K562 (cell line): ENCODE data around the gene RFWD3. TPM values are rescaled to one million over a fixed set of nuclear protein-coding genes. Genes with fewer than 3 reads are reported as not detected.
A peak's percentile ranks its signal among the peaks of the same experiment; 100 is the strongest.

Experiments used
- ATAC-seq: fragments of 200-7000 bp; cut with Tn5 transposase; 3 replicates; pipeline ENCODE4 v1.9.1; 2020; ENCODE audit warnings: moderate library complexity
- Bru-seq: library from RNA; stranded (reverse); fragments of 400-500 nt; gene quantifications from one replicate; lab custom pipeline; 2021; lab: Mats Ljungman, UMichigan
- BruChase-seq, 2 experiments: library from RNA; stranded (reverse); fragments of 400-500 nt; gene quantifications; one replicate each; lab custom pipeline; 2021; lab: Mats Ljungman, UMichigan
- BruUV-seq: library from RNA; stranded (reverse); fragments of 400-500 nt; replicated peaks from 2 replicates; lab custom pipeline; 2021; lab: Mats Ljungman, UMichigan
- CTCF ChIA-PET: fragments of 300-600 bp; formaldehyde crosslinking; extraction: SDS; loops from one replicate; lab custom pipeline; 2021; ENCODE audit warnings: low intra/inter-chr PET ratio; lab: Yijun Ruan, JAX
- POLR2A ChIA-PET: fragments of 300-600, 350-650 bp; sonication (Branson Sonifier 250); formaldehyde crosslinking; extraction: SDS; loops from one replicate; lab custom pipeline; 2021; ENCODE audit warnings: antibody characterized with exemption, inconsistent platforms; lab: Yijun Ruan, JAX
- DNase-seq, 4 experiments: peaks; one replicate each; pipeline versions ENCODE4 v3.0.0 to v3.0.0-alpha.2; 2011 to 2018; ENCODE audit warnings: low spot score in 3 of 4, mixed read lengths in 3 of 4; ENCODE audit errors: extremely low read depth in 1 of 4
- FAIRE-seq: peaks from 2 replicates; lab custom pipeline; 2011; peaks lifted over from hg19 to GRCh38; lab: Jason Lieb, UNC
- H2AFZ ChIP-seq: 2 replicates; pipeline ENCODE4 v1.6.0; 2011; ENCODE audit warnings: low read depth, low read length, control low read depth, inconsistent platforms
- H3K27ac ChIP-seq: fragments of 200-600 bp; 3 replicates; pipeline ENCODE4 v1.8.0; 2011; ENCODE audit warnings: low read depth, mild to moderate bottlenecking, control low read depth, inconsistent platforms, low read length, moderate library complexity, mixed read lengths; ENCODE audit errors: extremely low read depth
- H3K27me3 ChIP-seq, 2 experiments: fragments of 300-600 bp in 1 of 2; 2 replicates in 1 of 2; 3 replicates in 1 of 2; pipeline versions ENCODE4 v1.6.0 to v1.8.0; 2011; ENCODE audit warnings: inconsistent platforms in 2 of 2, low read length in 2 of 2, mild to moderate bottlenecking in 1 of 2, mixed read lengths in 1 of 2, moderate library complexity in 1 of 2; ENCODE audit not compliant: control insufficient read depth in 2 of 2, insufficient read depth in 2 of 2
- H3K36me3 ChIP-seq: fragments of 300-600 bp; 3 replicates; pipeline ENCODE4 v1.8.0; 2011; ENCODE audit warnings: mild to moderate bottlenecking, low read length, inconsistent platforms; ENCODE audit not compliant: control insufficient read depth, insufficient read depth
- H3K4me1 ChIP-seq, 2 experiments: fragments of 200-600 bp in 1 of 2; replicated peaks in 1 of 2; 2 replicates in 1 of 2; 3 replicates in 1 of 2; pipeline versions ENCODE4 v1.5.1 to v1.8.0; 2011; ENCODE audit warnings: inconsistent platforms in 2 of 2, low read length in 2 of 2, mild to moderate bottlenecking in 1 of 2, mixed read lengths in 1 of 2, moderate library complexity in 1 of 2; ENCODE audit not compliant: control insufficient read depth in 2 of 2, insufficient read depth in 2 of 2
- H3K4me2 ChIP-seq: 2 replicates; pipeline ENCODE4 v1.6.1; 2011; ENCODE audit warnings: low read length, control low read depth, inconsistent platforms, mixed read lengths; ENCODE audit not compliant: insufficient read depth
- H3K4me3 ChIP-seq: fragments of 200-600 bp; sonication (generic), shearing (Covaris generic); 2 replicates; pipeline ENCODE4 v1.5.1; 2016; ENCODE audit warnings: control low read depth, inconsistent platforms
- H3K79me2 ChIP-seq: fragments of 200-600 bp; 3 replicates; pipeline ENCODE4 v1.8.0; 2011; ENCODE audit warnings: low read length, inconsistent platforms; ENCODE audit not compliant: control insufficient read depth, insufficient read depth
- H3K9ac ChIP-seq, 2 experiments: 2 replicates each; pipeline versions ENCODE4 v1.6.0 to v1.6.1; 2011; ENCODE audit warnings: low read depth in 2 of 2, low read length in 2 of 2, control low read depth in 1 of 2, inconsistent platforms in 1 of 2, mild to moderate bottlenecking in 1 of 2, mixed read lengths in 1 of 2; ENCODE audit not compliant: insufficient read depth in 1 of 2
- H3K9me1 ChIP-seq: one replicate; pipeline ENCODE4 v1.6.0; 2011; ENCODE audit warnings: inconsistent platforms, mild to moderate bottlenecking, low read length, moderate library complexity; ENCODE audit not compliant: control insufficient read depth, insufficient read depth
- H3K9me3 ChIP-seq: replicated peaks from 2 replicates; pipeline ENCODE4 v1.5.1; 2011; ENCODE audit warnings: low read depth, low read length, inconsistent platforms; ENCODE audit not compliant: control insufficient read depth, insufficient read depth
- H4K20me1 ChIP-seq: replicated peaks from 2 replicates; pipeline ENCODE4 v1.6.1; 2011; ENCODE audit warnings: low read length, inconsistent platforms, mixed read lengths; ENCODE audit not compliant: control insufficient read depth, insufficient read depth
- CHD4 ChIP-seq: fragments of 200-600 bp; sonication (generic); IDR thresholded peaks from 3 replicates; pipeline ENCODE4 v1.6.1; 2012; ENCODE audit warnings: low read depth, mild to moderate bottlenecking, mixed read lengths, low read length, inconsistent platforms; ENCODE audit not compliant: insufficient read depth, insufficient replicate concordance, poor library complexity, severe bottlenecking
- ELF2 ChIP-seq: fragments of 250-450 bp; sonication (Bioruptor Pico); IDR thresholded peaks from 2 replicates; pipeline ENCODE4 v1.5.0; 2021; ENCODE audit warnings: mild to moderate bottlenecking
- KDM4B ChIP-seq, 2 experiments: fragments of 450-650 bp in 1 of 2; sonication (generic) in 1 of 2; IDR thresholded peaks; 2 replicates each; pipeline ENCODE4 v1.6.1; 2016 to 2017; ENCODE audit warnings: borderline replicate concordance in 2 of 2, antibody characterized with exemption in 1 of 2, low read depth in 1 of 2, mild to moderate bottlenecking in 1 of 2
- TBP ChIP-seq: optimal IDR thresholded peaks from 2 replicates; pipeline ENCODE3; 2011; ENCODE audit warnings: low read depth, low read length, improper control_type of control experiment
- THAP12 ChIP-seq: fragments of 250-450 bp; sonication (Bioruptor Pico); IDR thresholded peaks from 2 replicates; pipeline ENCODE4 v1.9.0; 2021; ENCODE audit warnings: mild to moderate bottlenecking, inconsistent platforms
- XRCC3 ChIP-seq: fragments of 450-650 bp; IDR thresholded peaks from 2 replicates; pipeline ENCODE4 v1.6.1; 2017; ENCODE audit warnings: mild to moderate bottlenecking, moderate library complexity
- ZBTB9 ChIP-seq: fragments of 450-650 bp; formaldehyde crosslinking; IDR thresholded peaks from 2 replicates; pipeline ENCODE4 v1.4.0; 2020; ENCODE audit warnings: mild to moderate bottlenecking, moderate library complexity
- ZNF134 ChIP-seq: fragments of 250-450 bp; sonication (Bioruptor Pico); conservative IDR thresholded peaks from 2 replicates; pipeline ENCODE4 v1.4.0; 2020
- WGBS: fragments of 100-300 bp; shearing (Covaris generic); methylation state at CpG from one replicate; pipeline ENCODE4 v1.1.6; 2016; ENCODE audit warnings: low coverage, mixed read lengths; ENCODE audit not compliant: insufficient coverage; ENCODE audit errors: missing lambda C conversion rate; 5-methylcytosine and 5-hydroxymethylcytosine counted together
- in situ Hi-C: fragments of 300-500 bp; cut with MboI; formaldehyde crosslinking; loops from 4 replicates; pipeline ENCODE4 v1.15.0; 2018; ENCODE audit warnings: inconsistent platforms, mixed read lengths
- intact Hi-C: fragments of 100-400 bp; cut with micrococcal nuclease; formaldehyde crosslinking; loops from 2 replicates; pipeline ENCODE4 v1.14.2; 2022
- long read RNA-seq, 3 experiments: library from polyadenylated mRNA in 2 of 3; library from RNA in 1 of 3; unstranded in 2 of 3; stranded (forward) in 1 of 3; transcript quantifications; one replicate each; pipeline ENCODE4 v2.0.0, GENCODE V29; 2019 to 2022
- polyA minus RNA-seq, 3 experiments: library from RNA; depleted of rRNA, polyadenylated mRNA; stranded (reverse); fragments of >200 nt; gene quantifications; 2 replicates each; pipeline ENCODE4 v1.2.3, GENCODE V29; 2011
- polyA plus RNA-seq, 8 experiments: library from polyadenylated mRNA; depleted of rRNA in 4 of 8; stranded (reverse) in 5 of 8; unstranded in 3 of 8; fragments of >200 nt; fragmentation: Nextera tagmentation in 2 of 8; fragmentation: Illumina TruSeq in 1 of 8; extraction: Ambion mirVana in 2 of 8; extraction: Trizol in 1 of 8; gene quantifications; 2 replicates each; pipeline versions ENCODE4 v1.2.1 to v1.2.3, GENCODE V29; 2011 to 2014; ENCODE audit warnings: inconsistent platforms in 1 of 8, missing spikeins in 1 of 8
- total RNA-seq, 7 experiments: library from RNA; depleted of rRNA in 6 of 7; stranded (reverse); fragments of >200 nt in 6 of 7; fragmentation: Illumina TruSeq in 2 of 7; extraction: Trizol in 2 of 7; gene quantifications; 2 replicates each; pipeline versions ENCODE4 v1.2.1 to v1.2.3, GENCODE V29; 2011 to 2021; ENCODE audit warnings: low replicate concordance in 1 of 7
- TF ChIP-seq, protein P1 (sequence below): fragments of 450-650 bp; IDR thresholded peaks from 2 replicates; pipeline ENCODE4 v1.6.1; 2016; ENCODE audit warnings: antibody characterized with exemption

The RFWD3 gene
- total RNA-seq (2011; cell fraction: chromatin; rRNA removed; ENCODE audit: low replicate concordance) = 202 and 277 TPM in 2 replicates
- total RNA-seq (2011; cell fraction: nucleolus; rRNA removed) = 120 and 121 TPM in 2 replicates
- 204 and 261 TPM in 2 replicates for total RNA-seq (2011; cell fraction: nucleoplasm; rRNA removed)
- total RNA-seq (2014; rRNA removed) (68.1 and 71.5 TPM in 2 replicates), total RNA-seq (2014; rRNA removed; fragmentation: Illumina TruSeq; extraction: Trizol) (79.0 and 83.5 TPM in 2 replicates), total RNA-seq (2015; rRNA removed; fragmentation: Illumina TruSeq; extraction: Trizol) (77.4 and 86.1 TPM in 2 replicates), total RNA-seq (2021) (111 and 121 TPM in 2 replicates), polyA plus RNA-seq (2011; rRNA removed) (87.1 and 111 TPM in 2 replicates), polyA plus RNA-seq (2014; fragmentation: Illumina TruSeq; extraction: Trizol) (89.1 and 93.1 TPM in 2 replicates), polyA plus RNA-seq (2014; fragmentation: Nextera tagmentation; extraction: Ambion mirVana) (10 to 100 TPM; 20.8 to 55.5 TPM), polyA plus RNA-seq (2014; rRNA removed) (70.1 and 75.2 TPM in 2 replicates), polyA minus RNA-seq (2011; rRNA and poly(A)+ RNA removed) (222 and 269 TPM in 2 replicates), Bru-seq, nascent RNA (percentile 95 among the genes with signal in this experiment), BruChase-seq, experiment 1, labeled RNA remaining after a 2-hour chase (percentile 96 among the genes with signal in this experiment), BruChase-seq, experiment 2, labeled RNA remaining after a 6-hour chase (percentile 95 among the genes with signal in this experiment)
- 75.3 and 82.0 TPM in 2 replicates for polyA plus RNA-seq (2011; cell fraction: cytosol; rRNA removed)
- 53.1 and 58.5 TPM in 2 replicates for polyA plus RNA-seq (2011; cell fraction: nucleus; rRNA removed)
- 47.4 and 51.1 TPM in 2 replicates for polyA plus RNA-seq (2012)
- 64.4 and 77.8 TPM in 2 replicates for polyA minus RNA-seq (2011; cell fraction: cytosol; rRNA and poly(A)+ RNA removed)
- 54.1 and 74.6 TPM in 2 replicates for polyA minus RNA-seq (2011; cell fraction: nucleus; rRNA and poly(A)+ RNA removed)
- long read RNA-seq, experiment 1, full-length matches to known transcripts = 44 of 193 reads
- long read RNA-seq, experiment 1, partial matches to known transcripts = 96 of 193 reads
- long read RNA-seq, experiment 1, other reads (novel, unspliced or antisense) = 53 of 193 reads
- long read RNA-seq, experiment 2, full-length matches to known transcripts = 17 of 77 reads
- long read RNA-seq, experiment 2, partial matches to known transcripts = 5 of 77 reads
- long read RNA-seq, experiment 2, other reads (novel, unspliced or antisense) = 55 of 77 reads
- long read RNA-seq, experiment 3, full-length matches to known transcripts = 5 of 16 reads
- long read RNA-seq, experiment 3, partial matches to known transcripts = 4 of 16 reads
- long read RNA-seq, experiment 3, other reads (novel, unspliced or antisense) = 7 of 16 reads

DNA sequence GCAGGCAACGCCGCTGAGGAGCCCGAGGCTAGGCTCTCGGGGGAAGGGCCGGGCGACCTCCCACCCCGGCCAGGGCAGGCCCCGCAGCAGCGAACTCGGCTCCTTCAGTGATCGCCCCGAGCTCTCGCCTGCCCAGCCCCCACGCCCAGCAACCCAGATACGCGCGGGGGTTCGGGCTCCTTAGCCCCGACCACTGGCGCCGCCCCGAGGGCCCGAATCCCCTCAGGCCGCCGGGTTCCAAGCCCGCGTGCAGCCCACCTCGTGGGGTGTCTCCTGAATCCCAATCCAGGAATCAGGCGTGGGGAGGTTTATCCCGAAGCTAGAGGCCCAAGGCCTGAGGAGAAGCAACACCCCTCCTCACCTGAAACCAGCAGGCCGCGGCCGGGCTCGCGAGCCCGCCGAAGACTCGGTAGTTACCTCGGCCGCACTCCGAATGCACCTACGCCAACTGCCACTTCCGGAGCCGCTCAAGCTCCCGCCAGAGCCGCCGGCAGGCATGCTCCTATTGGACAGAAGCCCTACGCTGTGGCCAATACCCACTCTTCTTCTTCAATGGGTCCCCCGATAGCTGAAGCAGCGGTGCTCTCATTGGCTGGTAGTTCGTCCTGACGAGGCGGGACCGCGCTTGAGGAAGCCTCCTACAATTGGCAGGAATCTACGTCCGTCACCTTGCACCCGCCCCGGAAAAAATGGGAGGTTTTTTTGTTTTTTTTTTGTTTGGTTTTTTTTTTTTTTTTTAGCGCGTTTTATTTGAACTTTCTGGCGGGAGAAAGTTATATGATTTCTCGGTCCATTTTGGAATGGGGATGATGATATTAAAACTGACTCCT is at the start of gene RFWD3:
RFWD3 (minus strand) TSS at position 453 of the 830 bp plus-strand sequence. CDS start 5,428 bp downstream, outside the sequence.
- POLR2A ChIA-PET = interaction anchor here (0.6 to 4.1 kb wide), 21 partner anchors 8 to 647 kb away, joined by 3 to 26 read pairs (median 5); partner anchors contain the start of gene GLG1
- WGBS = 0% methylated on average over 61 of the region's 63 CpGs
- in situ Hi-C loops (no loop called here), intact Hi-C loops (no loop called here)
- H3K9me1 ChIP-seq = no peaks in the 10 kb centered on the region
- H3K4me3 ChIP-seq = peak within 1 kb of the TSS; percentile 78
- H3K36me3 ChIP-seq = peaks cover 43% of the 10 kb centered on the region
- peak within 1 kb of the TSS; percentile 93 for H2AFZ ChIP-seq
- H4K20me1 ChIP-seq = no peaks in the 10 kb centered on the region; the same call in none of the 2 replicates
- H3K4me2 ChIP-seq = peak within 1 kb of the TSS; percentile 79
- CTCF ChIA-PET = no interaction called here
- H3K9me3 ChIP-seq = no peaks in the 10 kb centered on the region
- no peaks in the 10 kb centered on the region for H3K27me3 ChIP-seq
- DNase-seq = peak; percentile 99 to 100 (median 99)
- TSS peak; percentile 52 for BruUV-seq
- H3K27ac ChIP-seq = peak within 1 kb of the TSS; percentile 95
- ATAC-seq = peak; percentile 99
- H3K4me1 ChIP-seq = peaks cover 2 to 24% of the 10 kb centered on the region in 2 experiments; a peak in 4 of 5 replicates
- peak; percentile 98 for FAIRE-seq
- H3K79me2 ChIP-seq = peaks cover 50% of the 10 kb centered on the region
- H3K9ac ChIP-seq = peak within 1 kb of the TSS; percentile 96 to 99
- TF ChIP-seq XRCC3 (no peak), TBP (peak; percentile 96), THAP12 (CRISPR knock-in tag) (peak; percentile 82), ZBTB9 (0 out of 2 replicates have a peak, but pooled peaks have one; percentile 43), ELF2 (CRISPR knock-in tag) (peak; percentile 91), CHD4 (no peak), KDM4B (IDR thresholded peaks at IDR 0.05; ENCODE audit: borderline replicate concordance in 2 of 2, low read depth in 1 of 2) (no peak), ZNF134 (CRISPR knock-in tag) (no peak)
- TF ChIP-seq, protein P1, sequence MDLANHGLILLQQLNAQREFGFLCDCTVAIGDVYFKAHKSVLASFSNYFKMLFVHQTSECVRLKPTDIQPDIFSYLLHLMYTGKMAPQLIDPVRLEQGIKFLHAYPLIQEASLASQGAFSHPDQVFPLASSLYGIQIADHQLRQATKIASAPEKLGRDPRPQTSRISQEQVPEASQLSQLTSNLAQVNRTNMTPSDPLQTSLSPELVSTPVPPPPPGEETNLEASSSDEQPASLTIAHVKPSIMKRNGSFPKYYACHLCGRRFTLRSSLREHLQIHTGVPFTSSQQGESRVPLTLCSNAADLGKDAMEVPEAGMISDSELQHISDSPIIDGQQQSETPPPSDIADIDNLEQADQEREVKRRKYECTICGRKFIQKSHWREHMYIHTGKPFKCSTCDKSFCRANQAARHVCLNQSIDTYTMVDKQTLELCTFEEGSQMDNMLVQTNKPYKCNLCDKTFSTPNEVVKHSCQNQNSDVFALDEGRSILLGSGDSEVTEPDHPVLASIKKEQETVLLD = no peak
